ENCODE measurements around the gene CDC25A.
"Not testable (repeated sequence)": the region's sequence is repeated elsewhere in the genome, so short reads cannot be mapped to it uniquely, and the experiment has no call there.

Gene CDC25A

DNA sequence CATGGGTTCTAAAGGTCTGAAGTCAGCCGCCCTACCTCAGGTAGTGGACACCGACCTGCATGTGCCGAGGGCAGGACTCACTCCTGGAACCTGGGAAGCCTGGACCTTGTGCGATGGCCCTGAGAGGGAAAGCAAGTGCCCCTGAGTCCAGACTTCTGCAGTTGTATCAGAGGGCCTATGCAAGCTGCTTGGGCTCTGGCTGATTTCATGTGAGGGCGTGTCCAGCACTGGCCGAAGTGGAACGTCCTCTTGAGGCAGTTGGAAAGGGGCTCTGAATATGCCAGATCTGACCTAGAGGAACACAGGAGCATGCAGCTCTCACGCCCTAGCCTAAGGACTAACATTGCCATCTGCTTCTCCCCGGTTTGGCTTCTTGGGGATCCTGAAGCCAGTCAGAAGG lies 32.5 kb upstream of the CDC25A start:
- no peaks in the 10 kb centered on the region for H3K36me3 ChIP-seq
- H3K9me3 ChIP-seq (replicated peaks in 1 of 11) = no peaks in the 10 kb centered on the region
- peak overlapping the region in 2 of 11 experiments; percentile 31 to 84; a peak in 5 of 22 replicates for H3K27ac ChIP-seq
- H4K20me1 ChIP-seq = no peaks in the 10 kb centered on the region
- TF ChIP-seq Cebpa-rat (IDR thresholded peaks at IDR 0.05) = no peak
- no peak overlapping the region for H3K9ac ChIP-seq
- H3K4me1 ChIP-seq = peaks cover 10 to 74% (median 28%) of the 10 kb centered on the region in 10 experiments
- H3K4me3 ChIP-seq = no peak overlapping the region
- H3K4me2 ChIP-seq = peak overlapping the region in 3 of 11 experiments; percentile 82 to 93 (median 91); a peak in 2 of 22 replicates
- no peaks in the 10 kb centered on the region for H3K27me3 ChIP-seq

DNA sequence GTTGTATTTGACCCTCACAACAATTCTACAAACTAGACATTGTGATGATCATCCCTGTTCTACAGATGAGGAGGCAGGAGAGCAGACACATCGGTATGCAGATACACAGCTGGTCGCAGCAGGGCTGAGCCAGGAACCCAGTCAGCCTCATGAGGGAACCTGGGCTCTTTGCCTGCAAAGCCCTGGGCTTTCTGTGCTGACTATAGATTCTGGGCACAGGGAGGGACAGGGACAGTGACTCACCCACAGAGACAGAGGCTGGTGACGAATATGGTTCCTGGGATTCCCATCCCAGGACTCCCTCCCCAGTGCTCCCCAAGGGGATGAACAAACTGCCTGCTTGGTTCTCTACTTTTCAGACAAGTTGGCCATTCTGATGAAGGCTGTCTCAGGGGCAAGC lies 31.3 kb upstream of the CDC25A start:
- no peak overlapping the region for H3K9ac ChIP-seq
- H3K9me3 ChIP-seq (replicated peaks in 1 of 11) = no peaks in the 10 kb centered on the region
- peak overlapping the region in 2 of 11 experiments; percentile 12 to 19; a peak in 2 of 22 replicates for H3K4me2 ChIP-seq
- peaks cover 10 to 76% (median 26%) of the 10 kb centered on the region in 10 experiments for H3K4me1 ChIP-seq
- no peaks in the 10 kb centered on the region for H3K27me3 ChIP-seq
- no peaks in the 10 kb centered on the region for H3K36me3 ChIP-seq
- no peak overlapping the region for H3K4me3 ChIP-seq
- no peaks in the 10 kb centered on the region for H4K20me1 ChIP-seq
- H3K27ac ChIP-seq = peak overlapping the region in 1 of 11 experiments; percentile 84; a peak in 1 of 22 replicates
- no peak for TF ChIP-seq Cebpa-rat (IDR thresholded peaks at IDR 0.05)

DNA sequence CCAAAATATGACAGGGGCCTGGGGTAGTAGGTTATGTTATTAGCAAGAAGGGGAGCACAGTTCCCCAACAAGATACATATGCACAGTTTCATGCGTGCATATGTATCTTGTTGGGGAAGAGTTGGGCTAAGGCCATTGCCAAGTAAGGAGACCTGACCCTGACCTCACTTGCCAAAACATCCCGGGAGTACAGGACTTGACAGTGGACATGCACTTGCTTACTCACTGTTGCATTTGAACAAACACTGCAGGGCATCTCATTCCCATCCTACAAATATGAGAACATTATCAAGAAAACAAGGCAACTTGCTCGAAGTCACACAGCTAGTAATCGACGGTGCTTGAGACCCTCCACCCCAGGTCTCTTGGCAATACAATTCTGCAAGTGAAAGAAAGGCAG lies 30.3 kb upstream of the CDC25A start:
- H3K9me3 ChIP-seq (replicated peaks in 1 of 11) = no peaks in the 10 kb centered on the region
- H3K4me2 ChIP-seq = no peak overlapping the region
- no peak for TF ChIP-seq Cebpa-rat (IDR thresholded peaks at IDR 0.05)
- no peak overlapping the region for H3K4me3 ChIP-seq
- H3K36me3 ChIP-seq = no peaks in the 10 kb centered on the region
- H3K27ac ChIP-seq = no peak overlapping the region
- peaks cover 9 to 66% (median 16%) of the 10 kb centered on the region in 10 experiments for H3K4me1 ChIP-seq
- H3K27me3 ChIP-seq = no peaks in the 10 kb centered on the region
- no peaks in the 10 kb centered on the region for H4K20me1 ChIP-seq
- no peak overlapping the region for H3K9ac ChIP-seq

DNA sequence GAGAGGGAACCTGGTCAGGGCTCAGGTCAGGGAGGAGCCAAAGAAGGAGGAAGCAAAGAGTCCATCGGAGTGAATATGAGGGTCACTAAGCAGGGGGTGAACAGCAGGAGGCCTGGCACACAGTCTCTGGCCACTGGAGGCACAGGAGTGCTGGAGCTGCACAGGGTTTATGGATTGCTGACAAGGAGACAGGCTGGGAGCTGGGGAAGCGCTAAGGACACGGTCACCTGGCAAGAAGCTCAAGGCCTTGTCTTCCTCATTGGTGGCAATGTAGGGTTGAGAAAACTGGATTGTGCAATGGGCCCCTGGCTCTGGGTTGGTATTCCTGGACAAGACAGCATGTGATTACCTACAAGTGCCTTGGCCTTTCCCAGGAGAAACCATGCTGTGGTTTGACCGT lies 29.2 kb upstream of the CDC25A start:
- Histone ChIP-seq H3K27ac (no peak overlapping the region), H3K9me3 (replicated peaks in 1 of 11) (no peaks in the 10 kb centered on the region), H3K4me3 (no peak overlapping the region), H3K36me3 (no peaks in the 10 kb centered on the region), H4K20me1 (no peaks in the 10 kb centered on the region), H3K27me3 (no peaks in the 10 kb centered on the region), H3K4me2 (no peak overlapping the region), H3K9ac (no peak overlapping the region), H3K4me1 (peaks cover 0 to 55% (median 5%) of the 10 kb centered on the region in 10 experiments; a peak in 14 of 20 replicates)
- no peak for TF ChIP-seq Cebpa-rat (IDR thresholded peaks at IDR 0.05)

DNA sequence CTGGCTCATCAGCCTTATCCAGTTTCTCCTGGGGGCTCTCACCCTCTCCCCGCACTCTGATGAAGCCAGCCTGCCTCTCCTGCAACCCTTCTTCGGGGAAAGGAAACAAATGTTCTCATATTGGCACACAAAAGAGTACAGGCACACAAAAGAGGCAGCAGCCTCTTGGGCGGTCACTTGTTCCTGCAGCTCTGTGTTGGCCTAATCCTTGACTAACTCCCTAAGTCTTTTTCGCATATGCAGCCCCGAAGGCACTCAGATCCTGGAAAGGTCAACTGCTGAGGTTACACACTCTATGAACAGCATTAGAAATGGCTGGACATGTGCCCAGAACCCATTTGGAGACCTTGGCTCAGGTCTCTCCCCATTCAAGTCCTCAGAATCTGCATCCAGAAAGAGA lies 27.7 kb upstream of the CDC25A start:
- no peak overlapping the region for H3K27ac ChIP-seq
- H3K36me3 ChIP-seq = no peaks in the 10 kb centered on the region

DNA sequence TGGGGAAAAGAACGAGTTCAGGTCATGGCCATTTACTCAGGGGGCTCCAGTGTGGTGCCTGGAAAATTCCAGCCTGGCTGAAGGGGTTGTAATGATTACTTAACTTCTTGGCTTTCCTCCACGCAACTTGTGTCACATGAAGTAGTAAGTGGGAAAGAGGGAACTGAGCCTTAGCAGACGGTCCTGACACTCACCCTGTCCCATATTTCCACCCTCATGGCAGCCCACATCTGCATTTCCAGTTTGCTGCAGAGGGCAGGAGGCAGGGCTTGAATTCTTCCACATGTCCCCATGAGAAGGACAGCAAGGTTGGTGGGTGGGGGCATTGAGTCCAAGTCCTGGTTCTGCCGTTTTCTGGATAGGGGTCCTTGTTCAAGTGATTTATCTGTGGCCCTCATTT lies 27.2 kb upstream of the CDC25A start:
- Histone ChIP-seq H3K9ac (no peak overlapping the region), H3K4me2 (peak overlapping the region in 3 of 11 experiments; percentile 7 to 61 (median 40); a peak in 5 of 22 replicates), H4K20me1 (no peaks in the 10 kb centered on the region), H3K27me3 (no peaks in the 10 kb centered on the region), H3K36me3 (no peaks in the 10 kb centered on the region), H3K9me3 (replicated peaks in 1 of 11) (peaks cover 0 to 7% (median 4%) of the 10 kb centered on the region in 11 experiments; a peak in 13 of 22 replicates), H3K4me1 (peaks cover 0 to 37% (median 0%) of the 10 kb centered on the region in 10 experiments; a peak in 6 of 20 replicates), H3K4me3 (no peak overlapping the region), H3K27ac (no peak overlapping the region)
- no peak for TF ChIP-seq Cebpa-rat (IDR thresholded peaks at IDR 0.05)

More for the DNA sequence above, 27.7 kb upstream of the CDC25A start:
- H3K4me2 ChIP-seq = peak overlapping the region in 3 of 11 experiments; percentile 7 to 61 (median 40); a peak in 4 of 22 replicates
- no peaks in the 10 kb centered on the region for H4K20me1 ChIP-seq
- TF ChIP-seq Cebpa-rat (IDR thresholded peaks at IDR 0.05) = no peak
- no peak overlapping the region for H3K9ac ChIP-seq
- no peak overlapping the region for H3K4me3 ChIP-seq
- no peaks in the 10 kb centered on the region for H3K27me3 ChIP-seq
- H3K4me1 ChIP-seq = peaks cover 0 to 39% (median 0%) of the 10 kb centered on the region in 10 experiments; a peak in 6 of 20 replicates
- peaks cover 0 to 5% (median 4%) of the 10 kb centered on the region in 11 experiments; a peak in 13 of 22 replicates for H3K9me3 ChIP-seq (replicated peaks in 1 of 11)

DNA sequence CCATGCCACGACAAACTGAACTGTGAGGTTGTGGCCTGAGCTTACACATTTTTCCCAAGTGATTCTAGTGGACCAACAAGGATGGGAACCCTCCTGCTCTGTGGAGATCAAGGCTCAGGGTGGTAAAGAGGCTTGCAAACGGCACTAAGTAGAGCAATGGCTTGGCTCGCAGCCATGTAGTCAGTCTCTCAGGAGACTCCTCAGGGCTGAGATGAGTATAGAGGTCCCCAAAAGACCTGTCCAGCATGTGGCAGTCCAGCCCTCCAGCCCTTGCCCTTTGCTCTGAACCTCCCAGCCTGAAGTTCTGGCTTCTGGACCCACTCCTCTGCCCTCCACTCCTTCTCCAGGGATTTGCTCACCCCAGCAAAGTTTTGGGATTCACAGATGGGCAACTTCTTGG lies 26.8 kb upstream of the CDC25A start:
- Histone ChIP-seq H3K4me1 (peaks cover 0 to 36% (median 0%) of the 10 kb centered on the region in 10 experiments; a peak in 6 of 20 replicates), H3K27me3 (no peaks in the 10 kb centered on the region), H3K4me3 (no peak overlapping the region), H3K9me3 (replicated peaks in 1 of 11) (peaks cover 0 to 9% (median 4%) of the 10 kb centered on the region in 11 experiments; a peak in 13 of 22 replicates), H3K36me3 (no peaks in the 10 kb centered on the region), H3K4me2 (peak overlapping the region in 3 of 11 experiments; percentile 7 to 61 (median 40); a peak in 5 of 22 replicates), H3K27ac (no peak overlapping the region), H4K20me1 (no peaks in the 10 kb centered on the region), H3K9ac (no peak overlapping the region)
- no peak for TF ChIP-seq Cebpa-rat (IDR thresholded peaks at IDR 0.05)

DNA sequence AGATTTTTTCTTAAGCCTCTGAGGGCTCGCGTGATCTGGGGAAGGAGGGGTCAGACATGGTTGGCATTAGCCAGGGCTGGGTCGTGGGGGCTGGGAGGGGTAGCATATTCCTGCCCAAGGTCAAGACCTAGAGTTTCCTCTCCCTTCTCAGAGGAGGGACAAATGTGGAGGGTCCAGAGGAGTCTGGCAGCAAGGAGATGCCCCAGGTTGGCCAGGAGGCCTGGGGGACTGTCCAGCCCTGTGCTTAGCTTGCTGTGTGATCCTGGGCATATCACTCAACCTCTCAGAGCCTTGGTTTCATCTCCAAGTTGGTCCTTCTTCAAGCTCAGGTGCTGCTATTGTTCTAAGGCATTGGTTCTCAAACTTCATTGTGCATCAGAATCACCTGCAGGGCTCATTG lies 26.0 kb upstream of the CDC25A start:
- Histone ChIP-seq H3K4me2 (no peak overlapping the region), H3K9ac (no peak overlapping the region), H3K27me3 (no peaks in the 10 kb centered on the region), H3K36me3 (no peaks in the 10 kb centered on the region), H3K4me1 (peaks cover 0 to 29% (median 0%) of the 10 kb centered on the region in 10 experiments; a peak in 6 of 20 replicates), H3K4me3 (no peak overlapping the region), H4K20me1 (no peaks in the 10 kb centered on the region), H3K9me3 (replicated peaks in 1 of 11) (peaks cover 0 to 12% (median 4%) of the 10 kb centered on the region in 11 experiments; a peak in 13 of 22 replicates), H3K27ac (no peak overlapping the region)
- TF ChIP-seq Cebpa-rat (IDR thresholded peaks at IDR 0.05) = no peak

DNA sequence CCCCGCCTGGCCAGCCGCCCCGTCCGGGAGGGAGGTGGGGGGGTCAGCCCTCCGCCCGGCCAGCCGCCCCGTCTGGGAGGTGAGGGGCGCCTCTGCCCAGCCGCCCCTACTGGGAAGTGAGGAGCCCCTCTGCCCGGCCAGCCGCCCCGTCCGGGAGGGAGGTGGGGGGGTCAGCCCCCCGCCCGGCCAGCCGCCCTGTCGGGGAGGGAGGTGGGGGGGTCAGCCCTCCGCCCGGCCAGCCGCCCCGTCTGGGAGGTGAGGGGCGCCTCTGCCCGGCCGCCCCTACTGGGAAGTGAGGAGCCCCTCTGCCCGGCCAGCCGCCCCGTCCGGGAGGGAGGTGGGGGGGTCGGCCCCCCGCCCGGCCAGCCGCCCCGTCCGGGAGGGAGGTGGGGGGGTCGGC lies 23.6 kb upstream of the CDC25A start:
- H3K4me1 ChIP-seq = peaks cover 0 to 21% (median 0%) of the 10 kb centered on the region in 10 experiments; a peak in 5 of 20 replicates
- H3K4me2 ChIP-seq, H3K27ac ChIP-seq, H3K9ac ChIP-seq, H4K20me1 ChIP-seq, H3K36me3 ChIP-seq, H3K4me3 ChIP-seq, H3K27me3 ChIP-seq: not testable (repeated sequence)
- peaks cover 0 to 12% (median 4%) of the 10 kb centered on the region in 11 experiments; a peak in 13 of 22 replicates for H3K9me3 ChIP-seq (replicated peaks in 1 of 11)

DNA sequence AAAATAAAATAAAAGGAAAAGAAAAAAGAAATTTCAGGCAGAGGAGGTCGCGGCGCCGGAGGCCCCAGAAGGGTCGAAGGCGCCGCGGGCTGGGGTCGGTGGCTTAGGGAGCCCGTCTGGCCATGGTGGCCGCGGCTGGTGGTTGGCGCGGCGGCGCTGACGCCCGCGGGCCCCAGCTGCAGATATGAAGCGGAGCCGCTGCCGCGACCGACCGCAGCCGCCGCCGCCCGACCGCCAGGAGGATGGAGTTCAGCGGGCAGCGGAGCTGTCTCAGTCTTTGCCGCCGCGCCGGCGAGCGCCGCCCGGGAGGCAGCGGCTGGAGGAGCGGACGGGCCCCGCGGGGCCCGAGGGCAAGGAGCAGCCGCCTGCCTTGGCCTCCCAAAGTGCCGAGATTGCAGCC lies 22.3 kb upstream of the CDC25A start:
- H3K4me3 ChIP-seq, H3K4me1 ChIP-seq, H3K9ac ChIP-seq, H3K36me3 ChIP-seq, H4K20me1 ChIP-seq, H3K27ac ChIP-seq, H3K27me3 ChIP-seq, H3K4me2 ChIP-seq: not testable (repeated sequence)
- H3K9me3 ChIP-seq (replicated peaks in 1 of 11) = peaks cover 0 to 12% (median 4%) of the 10 kb centered on the region in 11 experiments; a peak in 13 of 22 replicates

All from BLaER1 treated with 17β-estradiol and CSF1 and Interleukin-3, amounts not matched to agents 10 nM and 100 nM (cell line).